ENCODE data around the gene PSORS1C2. TPM values are rescaled to one million over a fixed set of nuclear protein-coding genes. Genes with fewer than 3 reads are reported as not detected.
A peak's percentile ranks its signal among the peaks of the same experiment; 100 is the strongest.

PSORS1C2 gene
- total RNA-seq, 1 donor from 2014 or later = 2.9 TPM

GRCh38 chr6:31139599-31139998, 733 bp upstream of the PSORS1C2 start:
- DNase-seq = no peak

GRCh38 chr6:31135710-31136109, 3.2 kb downstream of the PSORS1C2 start:
- DNase-seq = no peak

- no peak for DNase-seq
These were observed 6.1 kb downstream of the PSORS1C2 start for GRCh38 chr6:31132806-31133205.

GRCh38 chr6:31131595-31131994, 7.3 kb downstream of the PSORS1C2 start:
- no peak for DNase-seq

- no peak for DNase-seq
These were observed 8.1 kb downstream of the PSORS1C2 start for GRCh38 chr6:31130751-31131150.

GRCh38 chr6:31129130-31129529, 9.7 kb downstream of the PSORS1C2 start:
- DNase-seq = no peak

GRCh38 chr6:31128093-31128676, 10.7 kb downstream of the PSORS1C2 start:
- DNase-seq = no peak

- DNase-seq = no peak
These were observed 12.3 kb downstream of the PSORS1C2 start for GRCh38 chr6:31126396-31127175.

GRCh38 chr6:31125586-31126363, 13.1 kb downstream of the PSORS1C2 start:
- no peak for DNase-seq

- no peak for DNase-seq
These were observed 13.7 kb downstream of the PSORS1C2 start for GRCh38 chr6:31125162-31125561.

- DNase-seq = peak; percentile 7
These were observed 15.8 kb downstream of the PSORS1C2 start for GRCh38 chr6:31122791-31123706.

GRCh38 chr6:31121131-31121790, 17.6 kb downstream of the PSORS1C2 start:
- no peak for DNase-seq

GRCh38 chr6:31120151-31120915, 18.5 kb downstream of the PSORS1C2 start, which contains the start of gene CDSN:
TSS of gene CDSN (minus strand) at chr6:31120446. CDS start at chr6:31120419, 27 bp downstream.
- no peak for DNase-seq

- DNase-seq = no peak
These were observed 20.7 kb downstream of the PSORS1C2 start for GRCh38 chr6:31118178-31118577.

- DNase-seq = peak; percentile 7
These were observed 22.0 kb downstream of the PSORS1C2 start for GRCh38 chr6:31116661-31117385.

GRCh38 chr6:31115941-31116560, 22.8 kb downstream of the PSORS1C2 start:
- DNase-seq = no peak

GRCh38 chr6:31114970-31115849, 23.7 kb downstream of the PSORS1C2 start:
- DNase-seq = no peak

GRCh38 chr6:31114541-31114878, 24.4 kb downstream of the PSORS1C2 start, which contains the start of gene PSORS1C1:
TSS of gene PSORS1C1 (plus strand) at chr6:31114800. CDS start at chr6:31129633, 14,833 bp downstream.
- DNase-seq = peak; percentile 39
